ENCODE measurements around the gene HCAR1.

DNA sequence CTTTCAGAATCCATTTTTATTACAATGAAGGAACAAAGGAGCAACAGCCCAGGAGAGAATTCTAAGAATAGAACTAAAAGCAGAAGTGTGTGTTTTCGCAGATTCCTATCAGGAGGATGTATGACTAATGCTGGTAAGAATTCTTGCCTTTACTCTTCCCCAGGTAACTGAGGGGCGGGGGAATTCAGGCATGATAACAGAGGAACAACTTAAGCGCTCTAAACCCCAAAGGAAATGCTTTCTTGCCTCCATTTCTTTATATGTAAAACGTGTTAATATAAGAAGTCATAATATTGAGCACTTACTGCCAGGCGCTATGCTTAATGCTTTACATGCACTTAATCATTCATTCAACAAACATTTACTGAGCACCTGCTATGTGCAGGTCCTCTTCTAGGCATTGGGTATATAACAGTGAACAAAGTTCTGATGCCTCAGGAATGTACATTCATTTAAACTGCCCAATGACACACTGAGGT lies 4.5 kb downstream of the HCAR1 start:
- TF ChIP-seq EZH2 (IDR thresholded peaks at IDR 0.05; ENCODE audit: insufficient read depth, poor library complexity, severe bottlenecking) = no peak
- TF ChIP-seq EZH2phosphoT487 (IDR thresholded peaks at IDR 0.05; ENCODE audit: insufficient read depth, low read depth) = no peak

Data from GM23248 (cell line).